ENCODE data around the gene IFT52.
"Not testable (repeated sequence)": the region's sequence is repeated elsewhere in the genome, so short reads cannot be mapped to it uniquely, and the experiment has no call there.

IFT52 gene

GRCh38 chr20:43651650-43652184, 61.0 kb downstream of the IFT52 start:
- DNase-seq (ENCODE audit: low read depth) = not testable (repeated sequence)

GRCh38 chr20:43653966-43654365, 63.2 kb downstream of the IFT52 start:
- DNase-seq (ENCODE audit: low read depth) = no peak

GRCh38 chr20:43655176-43655575, 64.4 kb downstream of the IFT52 start:
- not testable (repeated sequence) for DNase-seq (ENCODE audit: low read depth)

- no peak for DNase-seq (ENCODE audit: low read depth)
These were observed 65.2 kb downstream of the IFT52 start for GRCh38 chr20:43655937-43656336.

DNA sequence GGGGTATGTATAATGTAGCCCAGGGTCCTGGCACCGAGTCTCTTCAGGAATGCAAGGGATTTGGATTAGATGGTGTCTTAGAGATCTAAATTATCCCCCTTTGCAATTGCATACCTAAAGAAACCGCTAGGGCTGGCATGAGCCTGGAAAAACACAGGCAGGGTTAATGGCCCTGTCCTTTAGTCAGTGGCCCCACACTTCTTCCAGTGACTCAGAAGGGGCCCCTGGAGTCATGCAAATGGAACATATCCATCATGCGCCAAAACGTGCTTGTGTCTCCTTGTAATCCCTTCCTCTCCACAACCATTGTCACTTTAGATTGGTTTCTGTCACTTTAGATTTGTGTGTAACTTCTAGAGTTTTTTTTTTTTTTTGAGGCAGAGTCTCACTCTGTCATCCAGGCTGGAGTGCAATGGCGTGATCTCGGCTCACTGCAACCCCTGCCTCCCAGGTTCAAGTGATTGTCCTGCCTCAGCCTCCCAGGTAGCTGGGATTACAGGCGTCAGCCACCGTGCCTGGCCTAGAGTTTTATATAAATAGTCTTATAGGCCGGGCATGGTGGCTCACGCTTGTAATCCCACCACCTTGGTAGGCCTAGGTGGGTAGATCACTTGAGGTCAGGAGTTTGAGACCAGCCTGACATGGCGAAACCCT, 67.5 kb downstream of the IFT52 start:
- no peak for DNase-seq (ENCODE audit: low read depth)

DNA sequence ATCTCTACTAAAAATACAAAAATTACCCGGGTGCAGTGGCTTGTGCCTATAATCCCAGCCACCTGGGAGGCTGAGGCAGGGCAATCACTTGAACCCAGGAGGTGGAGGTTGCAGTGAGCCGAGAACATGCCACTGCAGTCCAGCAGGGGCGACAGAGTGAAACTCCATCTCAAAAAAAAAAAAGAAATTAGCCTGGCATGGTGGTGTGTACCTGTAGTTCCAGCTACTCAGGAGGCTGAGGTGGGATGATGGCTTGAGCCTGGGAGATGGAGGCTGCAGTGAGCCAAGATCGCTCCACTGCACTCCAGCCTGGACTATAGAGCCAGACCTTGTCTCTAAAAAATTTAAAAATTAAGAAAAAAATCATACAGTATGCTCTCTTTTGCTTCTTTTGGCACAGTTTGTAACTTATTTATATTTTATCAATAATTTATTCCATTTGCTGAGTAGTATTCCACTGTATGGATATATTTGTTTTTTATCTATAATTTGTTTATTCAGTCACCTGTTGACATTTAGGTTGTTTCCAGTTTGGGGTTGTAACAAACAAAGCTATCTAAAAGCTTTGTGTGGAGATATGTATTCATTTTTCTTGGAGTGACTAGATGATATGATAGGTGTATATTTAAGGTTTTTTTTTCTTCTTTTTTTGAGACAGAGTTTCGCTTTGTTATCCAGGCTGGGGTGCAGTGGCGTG, 68.1 kb downstream of the IFT52 start:
- no peak for DNase-seq (ENCODE audit: low read depth)

DNA sequence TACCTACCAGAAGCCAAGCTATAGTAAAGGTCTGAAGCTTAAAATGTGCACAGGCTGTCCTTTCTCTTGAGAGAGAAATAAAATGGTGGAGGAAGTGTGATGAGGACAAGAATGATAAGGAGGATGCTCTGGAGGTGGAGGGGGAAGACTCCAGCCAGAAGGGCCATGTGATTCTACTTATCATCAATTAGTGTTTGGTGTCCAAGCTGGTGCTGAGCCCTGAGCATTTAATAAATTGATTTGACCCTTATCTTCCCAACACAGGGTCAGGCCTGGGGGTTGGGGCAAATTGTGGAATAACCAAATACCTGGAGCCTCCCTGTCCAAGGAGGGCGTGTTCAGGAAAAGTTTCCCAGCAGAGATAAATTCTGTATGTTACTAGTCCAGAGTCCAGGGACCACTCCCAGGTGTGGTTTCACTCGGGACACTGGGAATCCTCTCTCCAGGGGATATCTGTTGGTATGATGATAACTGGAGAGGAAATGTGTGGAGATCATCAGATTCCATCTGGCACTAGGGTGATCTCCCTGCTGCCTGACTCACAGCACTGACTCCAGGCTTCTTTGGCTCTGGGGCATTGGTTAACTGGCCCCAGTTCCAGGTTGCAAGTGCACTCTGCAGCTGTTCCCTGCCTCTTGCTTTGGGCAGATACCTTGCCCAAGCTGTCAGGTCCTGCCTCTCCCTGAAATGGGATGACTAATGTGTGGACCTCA, 72.4 kb downstream of the IFT52 start:
- DNase-seq (ENCODE audit: low read depth) = no peak

DNA sequence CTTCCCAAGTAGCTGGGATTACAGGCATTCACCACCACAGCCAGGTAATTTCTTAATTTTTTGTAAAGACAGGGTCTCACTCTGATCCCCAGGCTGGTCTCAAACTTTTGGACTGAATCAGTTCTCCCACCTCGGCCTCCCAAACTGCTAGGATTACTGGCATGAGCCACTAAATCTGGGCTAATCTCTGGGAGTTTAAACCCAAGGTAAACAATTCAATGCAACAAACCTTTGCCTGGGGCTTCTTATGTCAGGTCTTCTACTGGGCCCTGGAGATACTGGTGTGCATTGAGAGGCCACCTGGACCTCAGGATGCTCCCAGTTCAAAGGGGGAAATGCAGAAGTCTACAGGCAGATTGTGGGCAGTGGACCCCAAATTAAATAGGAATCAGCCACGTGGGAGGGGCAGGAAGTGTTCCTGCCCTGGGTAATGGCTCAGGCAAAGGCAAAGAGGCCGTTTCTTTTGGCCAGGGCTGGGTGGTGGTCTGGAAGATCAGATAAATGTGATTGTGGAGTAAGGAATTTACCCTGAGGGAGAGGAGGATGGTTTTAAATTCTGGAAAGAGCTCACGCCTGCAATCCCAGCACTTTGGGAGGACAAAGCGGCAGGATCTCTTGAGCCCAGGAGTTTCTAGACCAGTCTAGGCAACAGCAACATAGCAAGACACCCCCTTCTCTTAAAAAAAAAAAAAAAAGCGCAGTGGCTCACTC, 74.9 kb downstream of the IFT52 start:
- DNase-seq (ENCODE audit: low read depth) = no peak

- peak; percentile 54 for DNase-seq (ENCODE audit: low read depth)
These were observed 75.9 kb downstream of the IFT52 start, which contains the start of gene MYBL2 for GRCh38 chr20:43666376-43667328. TSS of gene MYBL2 (plus strand) at chr20:43667114. CDS start at chr20:43667284, 170 bp downstream.

- no peak for DNase-seq (ENCODE audit: low read depth)
These were observed 76.8 kb downstream of the IFT52 start for GRCh38 chr20:43667341-43668132.

DNA sequence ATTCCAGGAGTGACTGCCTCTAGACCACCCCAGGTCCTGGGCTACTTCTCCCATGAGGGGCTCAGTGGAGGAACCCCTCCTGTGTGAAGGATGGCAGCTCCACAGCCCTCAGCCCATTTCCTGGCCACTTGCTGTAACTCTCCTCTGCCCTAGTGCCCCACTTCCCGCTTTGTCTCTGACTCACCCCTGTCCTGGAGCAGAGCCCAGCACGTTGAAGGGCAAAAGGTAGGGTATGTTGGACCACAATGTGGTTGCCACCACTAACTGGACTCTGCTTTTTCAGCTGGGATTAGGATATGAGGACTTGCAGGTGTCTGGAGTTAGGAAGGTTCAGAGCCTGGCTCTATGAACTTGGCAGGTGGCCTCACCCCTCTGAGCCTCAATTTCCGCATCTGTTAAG, 78.6 kb downstream of the IFT52 start:
- DNase-seq (ENCODE audit: low read depth) = no peak

DNA sequence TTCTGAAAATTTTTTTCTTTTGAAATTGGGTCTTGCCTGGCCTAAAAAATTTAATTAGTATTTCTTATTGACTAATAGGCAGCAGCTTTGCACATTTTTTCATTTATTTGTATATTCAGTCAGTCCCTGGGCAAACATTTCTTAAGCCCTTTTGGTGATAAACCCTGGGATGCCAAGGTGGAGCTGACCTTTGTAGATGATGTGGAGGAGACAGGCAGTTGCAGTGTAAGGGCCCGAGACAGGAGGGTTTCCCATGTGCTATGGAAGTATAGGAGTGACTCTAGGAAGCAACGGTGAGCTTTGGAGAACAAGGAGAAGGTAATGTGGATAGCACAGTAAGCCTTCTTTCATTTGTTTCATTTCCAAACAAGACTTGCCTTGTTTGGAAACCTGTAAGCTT, 79.7 kb downstream of the IFT52 start:
- no peak for DNase-seq (ENCODE audit: low read depth)

GRCh38 chr20:43676368-43676767, 85.6 kb downstream of the IFT52 start:
- DNase-seq (ENCODE audit: low read depth) = no peak

DNA sequence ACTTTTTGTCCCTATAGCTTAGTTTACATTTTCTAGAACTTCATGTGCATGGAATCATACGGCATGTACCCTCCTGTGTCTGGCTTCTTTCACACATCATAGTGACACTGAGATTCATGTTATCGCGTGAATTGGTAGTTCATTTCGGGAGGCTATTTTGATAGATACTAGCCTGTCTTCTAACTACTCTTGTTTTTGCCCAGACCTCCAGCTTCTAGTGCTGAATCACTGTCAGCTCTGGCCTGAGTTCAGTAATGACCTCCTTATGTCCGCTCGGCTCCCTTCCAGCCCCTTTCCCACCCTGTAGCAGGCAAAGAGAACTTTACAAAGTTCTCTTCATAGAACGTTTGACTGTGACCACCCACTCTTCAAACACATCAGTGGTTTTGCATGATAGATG, 90.2 kb downstream of the IFT52 start:
- no peak for DNase-seq (ENCODE audit: low read depth)

DNA sequence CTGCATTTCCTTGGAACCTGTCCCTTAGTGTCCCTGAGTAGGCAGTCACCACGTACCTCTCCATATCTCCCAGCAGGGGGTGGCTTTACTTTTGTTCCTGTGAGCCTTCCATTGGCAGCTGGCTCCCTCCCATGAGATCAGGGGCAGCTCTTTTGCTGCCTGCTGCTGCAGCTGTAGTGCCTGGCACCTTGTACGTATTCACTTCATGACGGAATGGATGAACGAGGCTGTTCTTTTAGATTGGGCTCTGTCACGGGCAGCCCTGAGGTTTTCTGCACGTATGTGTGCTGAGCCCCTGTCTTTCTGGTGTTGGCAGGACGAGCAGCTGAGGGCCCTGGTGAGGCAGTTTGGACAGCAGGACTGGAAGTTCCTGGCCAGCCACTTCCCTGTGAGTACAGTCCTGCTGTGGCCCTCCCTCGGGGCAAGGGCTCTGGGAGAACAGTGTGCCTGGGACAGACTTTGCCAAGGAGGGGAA, 90.8 kb downstream of the IFT52 start:
- no peak for DNase-seq (ENCODE audit: low read depth)

DNA sequence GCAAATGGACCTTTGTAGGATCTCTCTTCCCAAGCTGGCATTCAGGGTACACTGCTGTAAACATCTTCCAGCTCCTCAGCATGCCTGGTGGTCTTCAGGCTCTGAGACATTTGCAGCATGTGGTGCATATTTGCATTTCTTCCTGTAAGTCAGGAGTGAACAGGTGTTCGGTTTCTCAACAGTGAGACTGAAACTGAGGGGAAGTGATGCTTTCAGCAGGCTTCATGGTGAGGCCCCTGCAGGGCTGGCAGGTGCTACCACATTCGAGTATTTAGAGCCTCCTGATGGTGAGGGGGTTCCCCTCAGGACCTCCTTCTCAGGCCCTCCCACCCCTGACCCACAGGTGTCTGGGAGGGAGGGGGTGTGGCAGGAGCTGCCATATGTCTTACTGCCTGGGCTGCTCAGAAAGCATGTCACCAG, 91.3 kb downstream of the IFT52 start:
- no peak for DNase-seq (ENCODE audit: low read depth)

GRCh38 chr20:43682446-43682845, 91.7 kb downstream of the IFT52 start:
- DNase-seq (ENCODE audit: low read depth) = no peak

GRCh38 chr20:43686820-43687219, 96.1 kb downstream of the IFT52 start:
- DNase-seq (ENCODE audit: low read depth) = no peak

GRCh38 chr20:43689165-43689564, 98.4 kb downstream of the IFT52 start:
- DNase-seq (ENCODE audit: low read depth) = no peak

Measured in activated T-helper 1 cell treated with Interleukin-2 at 50 U/mL for 16 hours (primary cell).